Upper lobe of right lung (tissue), 1 donor: ENCODE data around the gene CNTNAP5. TPM values are rescaled to one million over a fixed set of nuclear protein-coding genes. Genes with fewer than 3 reads are reported as not detected.

Experiments
- ATAC-seq: fragments of 200-7000 bp; cut with Tn5 transposase; one replicate; pipeline ENCODE4 v1.9.1; 2020; ENCODE audit warnings: mild to moderate bottlenecking, moderate library complexity
- DNase-seq: peaks from one replicate; pipeline ENCODE4 v3.0.0-alpha.2; 2020
- H3K27ac ChIP-seq: fragments of 200-600 bp; one replicate; pipeline ENCODE4 v1.8.0; 2022
- H3K27me3 ChIP-seq: fragments of 200-600 bp; one replicate; pipeline ENCODE4 v1.8.0; 2022; ENCODE audit warnings: mild to moderate bottlenecking
- H3K36me3 ChIP-seq: fragments of 200-600 bp; one replicate; pipeline ENCODE4 v1.8.0; 2022
- H3K4me1 ChIP-seq: fragments of 200-600 bp; one replicate; pipeline ENCODE4 v1.8.0; 2022
- H3K4me3 ChIP-seq: fragments of 200-600 bp; one replicate; pipeline ENCODE4 v1.8.0; 2022; ENCODE audit warnings: mild to moderate bottlenecking
- H3K9me3 ChIP-seq: fragments of 200-600 bp; one replicate; pipeline ENCODE4 v1.8.0; 2022
- intact Hi-C: fragments of 100-400 bp; cut with DNase I; formaldehyde crosslinking; loops from one replicate; pipeline ENCODE4 v1.11.0; 2022
- total RNA-seq: library from RNA; stranded (reverse); fragmentation: NEBNext Ultra II Directional; extraction: Animal tissue kit (Norgen Biotek cat#: 25700); gene quantifications from one replicate; pipeline ENCODE4 v1.2.1, GENCODE V29; 2021
- TF ChIP-seq, protein P1 (sequence below): fragments of 200-600 bp; IDR thresholded peaks from one replicate; pipeline ENCODE4 v1.8.0; 2022; ENCODE audit warnings: antibody characterized with exemption
- donor health status: DM: no; HTN: yes; CAD: no; lungs with severe emphysema.

Gene CNTNAP5
- total RNA-seq, 1 donor from 2014 or later: not detected

DNA sequence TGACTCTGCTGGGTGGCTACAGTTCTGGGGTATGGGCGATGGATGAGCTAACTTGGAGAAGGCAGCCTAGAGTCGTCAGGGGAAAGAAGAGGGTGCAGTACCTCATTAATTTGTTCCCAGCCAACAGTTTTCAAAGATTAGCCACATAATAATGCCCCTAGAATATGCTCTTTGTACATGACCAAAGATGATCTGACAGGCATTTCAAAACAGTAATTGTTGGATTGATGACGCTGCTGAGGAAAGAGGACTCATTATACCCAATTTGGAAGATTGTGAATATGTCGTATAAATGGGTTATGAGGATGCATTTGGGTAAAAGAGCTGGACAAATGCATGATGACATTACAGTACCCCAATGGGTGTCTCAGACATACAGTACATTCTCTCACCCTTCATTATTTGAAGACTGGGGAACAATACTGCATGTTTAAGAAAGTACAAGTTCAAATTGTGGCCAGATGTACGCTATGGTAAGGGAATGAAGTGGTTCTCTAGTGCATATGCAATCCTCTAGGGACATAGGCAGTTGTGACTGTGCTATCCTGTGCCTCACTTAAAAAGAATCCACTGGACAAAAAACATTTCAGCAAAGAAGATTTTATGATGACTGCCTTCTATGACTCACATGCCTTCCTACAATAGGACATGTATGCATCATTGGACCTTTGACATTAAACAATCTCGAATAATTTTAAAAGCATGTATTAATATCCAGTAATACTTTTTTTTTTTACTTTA is 233.2 kb downstream of the CNTNAP5 start:
- intact Hi-C loops: no loop called here

GRCh38 chr2:124261456-124261855 is 236.4 kb downstream of the CNTNAP5 start:
- intact Hi-C loops: no loop called here
- no peak overlapping the region for H3K4me3 ChIP-seq
- ATAC-seq: no peak
- H3K27ac ChIP-seq: no peak overlapping the region
- no peaks in the 10 kb centered on the region for H3K9me3 ChIP-seq
- no peaks in the 10 kb centered on the region for H3K27me3 ChIP-seq
- H3K36me3 ChIP-seq: no peaks in the 10 kb centered on the region
- no peaks in the 10 kb centered on the region for H3K4me1 ChIP-seq
- TF ChIP-seq, protein P1, sequence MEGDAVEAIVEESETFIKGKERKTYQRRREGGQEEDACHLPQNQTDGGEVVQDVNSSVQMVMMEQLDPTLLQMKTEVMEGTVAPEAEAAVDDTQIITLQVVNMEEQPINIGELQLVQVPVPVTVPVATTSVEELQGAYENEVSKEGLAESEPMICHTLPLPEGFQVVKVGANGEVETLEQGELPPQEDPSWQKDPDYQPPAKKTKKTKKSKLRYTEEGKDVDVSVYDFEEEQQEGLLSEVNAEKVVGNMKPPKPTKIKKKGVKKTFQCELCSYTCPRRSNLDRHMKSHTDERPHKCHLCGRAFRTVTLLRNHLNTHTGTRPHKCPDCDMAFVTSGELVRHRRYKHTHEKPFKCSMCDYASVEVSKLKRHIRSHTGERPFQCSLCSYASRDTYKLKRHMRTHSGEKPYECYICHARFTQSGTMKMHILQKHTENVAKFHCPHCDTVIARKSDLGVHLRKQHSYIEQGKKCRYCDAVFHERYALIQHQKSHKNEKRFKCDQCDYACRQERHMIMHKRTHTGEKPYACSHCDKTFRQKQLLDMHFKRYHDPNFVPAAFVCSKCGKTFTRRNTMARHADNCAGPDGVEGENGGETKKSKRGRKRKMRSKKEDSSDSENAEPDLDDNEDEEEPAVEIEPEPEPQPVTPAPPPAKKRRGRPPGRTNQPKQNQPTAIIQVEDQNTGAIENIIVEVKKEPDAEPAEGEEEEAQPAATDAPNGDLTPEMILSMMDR: no peak
- no peak for DNase-seq

More for the DNA sequence above, 233.2 kb downstream of the CNTNAP5 start:
- ATAC-seq (no peak), DNase-seq (no peak)
- H3K9me3 ChIP-seq: no peaks in the 10 kb centered on the region
- H3K4me3 ChIP-seq: no peak overlapping the region
- TF ChIP-seq, protein P1: no peak
- no peaks in the 10 kb centered on the region for H3K27me3 ChIP-seq
- H3K36me3 ChIP-seq: no peaks in the 10 kb centered on the region
- H3K27ac ChIP-seq: no peak overlapping the region
- no peaks in the 10 kb centered on the region for H3K4me1 ChIP-seq

DNA sequence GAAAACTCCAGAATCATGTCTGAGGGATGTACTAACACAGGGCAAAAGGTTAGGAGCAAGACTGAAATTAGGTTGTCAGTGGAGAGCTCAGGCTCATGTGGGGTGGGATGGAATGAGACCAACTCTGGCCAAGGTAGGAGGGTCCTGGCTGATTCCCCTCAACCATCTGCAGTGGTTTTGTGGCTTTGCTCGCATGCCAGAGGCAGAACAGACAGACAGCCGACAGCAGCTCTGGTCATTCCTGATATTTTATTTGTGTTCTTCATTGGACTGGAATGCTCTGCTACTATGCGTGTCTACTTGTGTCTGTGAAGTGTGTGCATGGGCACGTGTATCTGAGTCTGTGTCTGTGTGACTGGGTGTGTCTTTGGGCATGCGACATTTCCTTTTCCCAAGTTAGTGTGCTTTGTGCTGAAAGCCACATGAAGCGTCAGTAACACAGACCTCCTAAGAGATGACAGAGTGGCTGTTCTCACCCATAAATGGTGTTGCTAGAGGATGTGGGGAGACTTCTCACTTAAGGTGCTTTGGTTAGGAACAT is 239.5 kb downstream of the CNTNAP5 start:
- H3K36me3 ChIP-seq: no peaks in the 10 kb centered on the region
- no peak overlapping the region for H3K27ac ChIP-seq
- no peaks in the 10 kb centered on the region for H3K9me3 ChIP-seq
- no peaks in the 10 kb centered on the region for H3K27me3 ChIP-seq
- H3K4me1 ChIP-seq: no peaks in the 10 kb centered on the region
- intact Hi-C loops: no loop called here
- ATAC-seq (no peak), DNase-seq (no peak)
- no peak overlapping the region for H3K4me3 ChIP-seq
- TF ChIP-seq, protein P1: no peak

DNA sequence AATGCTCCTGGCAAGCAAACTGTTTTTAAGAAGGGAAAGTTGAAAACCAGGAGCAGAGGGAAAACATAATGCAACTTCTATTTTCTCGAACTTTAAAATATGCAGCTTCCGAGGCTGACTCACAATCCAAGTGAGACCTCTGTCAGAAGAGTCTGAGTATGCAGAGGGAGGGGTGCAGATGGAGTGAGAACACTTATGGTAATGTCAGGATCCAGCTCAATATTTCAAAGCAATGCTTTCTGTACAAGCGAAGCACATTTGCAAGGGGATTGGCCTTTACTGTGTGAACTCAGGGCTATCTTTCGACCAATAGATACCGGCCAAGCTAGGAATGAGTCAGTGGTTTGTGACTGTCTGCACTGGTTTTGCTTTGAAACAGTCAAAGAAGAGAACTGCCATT is 242.7 kb downstream of the CNTNAP5 start:
- Histone ChIP-seq H3K27ac (no peak overlapping the region), H3K9me3 (no peaks in the 10 kb centered on the region), H3K4me1 (no peaks in the 10 kb centered on the region), H3K27me3 (no peaks in the 10 kb centered on the region), H3K4me3 (no peak overlapping the region), H3K36me3 (no peaks in the 10 kb centered on the region)
- DNase-seq: no peak
- intact Hi-C loops: no loop called here
- ATAC-seq: no peak
- TF ChIP-seq, protein P1: no peak

GRCh38 chr2:124269348-124269747 is 244.3 kb downstream of the CNTNAP5 start:
- TF ChIP-seq, protein P1: no peak
- H3K27ac ChIP-seq: no peak overlapping the region
- no peaks in the 10 kb centered on the region for H3K9me3 ChIP-seq
- intact Hi-C loops: no loop called here
- ATAC-seq: no peak
- H3K27me3 ChIP-seq: no peaks in the 10 kb centered on the region
- DNase-seq: no peak
- no peaks in the 10 kb centered on the region for H3K36me3 ChIP-seq
- no peaks in the 10 kb centered on the region for H3K4me1 ChIP-seq
- no peak overlapping the region for H3K4me3 ChIP-seq
